ENCODE measurements around the gene SMIM29.
A peak's percentile ranks its signal among the peaks of the same experiment; 100 is the strongest.

Gene SMIM29

DNA sequence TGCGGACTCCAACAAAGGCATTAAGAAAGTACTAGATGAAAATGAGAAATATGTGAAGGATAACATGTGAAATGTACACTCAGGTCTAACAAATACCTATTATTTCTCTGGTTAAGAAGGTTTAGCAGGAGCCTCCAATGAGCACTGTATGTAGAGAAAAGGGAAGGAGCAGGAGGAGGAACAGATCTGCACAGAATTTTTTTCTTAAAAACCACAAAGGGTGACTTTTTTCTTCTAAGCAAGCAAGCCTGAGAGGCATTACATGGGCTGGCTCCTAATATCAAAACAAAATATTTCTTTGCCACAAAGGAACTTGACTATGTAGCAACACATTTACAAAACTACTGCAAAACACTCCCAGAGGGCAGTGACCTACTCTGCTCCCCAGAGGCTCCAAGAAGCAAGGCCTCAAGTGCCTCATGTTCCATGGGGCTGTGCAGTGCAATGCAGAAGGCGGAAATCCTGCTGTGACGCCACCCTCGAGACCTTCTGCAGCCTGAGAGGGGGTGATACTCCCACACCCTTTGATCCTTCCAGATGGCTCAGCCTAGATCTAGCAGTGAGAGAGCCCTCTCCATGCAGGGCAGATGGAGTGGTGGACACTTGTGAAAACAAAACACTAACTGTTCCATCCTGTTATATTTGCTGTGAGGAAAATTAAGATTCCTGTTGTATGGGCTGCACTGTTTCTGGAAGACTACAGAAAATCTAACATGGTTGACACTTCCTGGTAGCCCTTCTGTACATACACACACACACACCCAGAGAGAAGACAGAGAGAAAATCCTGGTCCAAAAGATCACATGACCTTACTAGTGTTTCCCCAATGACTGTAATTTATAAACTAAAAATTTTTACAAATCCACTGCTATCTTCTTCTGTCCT, 36.0 kb upstream of the SMIM29 start:
- peak; percentile 50 for DNase-seq (ENCODE audit: low read depth)
- TF ChIP-seq, protein P1, sequence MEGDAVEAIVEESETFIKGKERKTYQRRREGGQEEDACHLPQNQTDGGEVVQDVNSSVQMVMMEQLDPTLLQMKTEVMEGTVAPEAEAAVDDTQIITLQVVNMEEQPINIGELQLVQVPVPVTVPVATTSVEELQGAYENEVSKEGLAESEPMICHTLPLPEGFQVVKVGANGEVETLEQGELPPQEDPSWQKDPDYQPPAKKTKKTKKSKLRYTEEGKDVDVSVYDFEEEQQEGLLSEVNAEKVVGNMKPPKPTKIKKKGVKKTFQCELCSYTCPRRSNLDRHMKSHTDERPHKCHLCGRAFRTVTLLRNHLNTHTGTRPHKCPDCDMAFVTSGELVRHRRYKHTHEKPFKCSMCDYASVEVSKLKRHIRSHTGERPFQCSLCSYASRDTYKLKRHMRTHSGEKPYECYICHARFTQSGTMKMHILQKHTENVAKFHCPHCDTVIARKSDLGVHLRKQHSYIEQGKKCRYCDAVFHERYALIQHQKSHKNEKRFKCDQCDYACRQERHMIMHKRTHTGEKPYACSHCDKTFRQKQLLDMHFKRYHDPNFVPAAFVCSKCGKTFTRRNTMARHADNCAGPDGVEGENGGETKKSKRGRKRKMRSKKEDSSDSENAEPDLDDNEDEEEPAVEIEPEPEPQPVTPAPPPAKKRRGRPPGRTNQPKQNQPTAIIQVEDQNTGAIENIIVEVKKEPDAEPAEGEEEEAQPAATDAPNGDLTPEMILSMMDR (IDR thresholded peaks at IDR 0.05; ENCODE audit: control insufficient read depth, insufficient read depth, low read depth, low read length, missing control alignments): no peak

DNA sequence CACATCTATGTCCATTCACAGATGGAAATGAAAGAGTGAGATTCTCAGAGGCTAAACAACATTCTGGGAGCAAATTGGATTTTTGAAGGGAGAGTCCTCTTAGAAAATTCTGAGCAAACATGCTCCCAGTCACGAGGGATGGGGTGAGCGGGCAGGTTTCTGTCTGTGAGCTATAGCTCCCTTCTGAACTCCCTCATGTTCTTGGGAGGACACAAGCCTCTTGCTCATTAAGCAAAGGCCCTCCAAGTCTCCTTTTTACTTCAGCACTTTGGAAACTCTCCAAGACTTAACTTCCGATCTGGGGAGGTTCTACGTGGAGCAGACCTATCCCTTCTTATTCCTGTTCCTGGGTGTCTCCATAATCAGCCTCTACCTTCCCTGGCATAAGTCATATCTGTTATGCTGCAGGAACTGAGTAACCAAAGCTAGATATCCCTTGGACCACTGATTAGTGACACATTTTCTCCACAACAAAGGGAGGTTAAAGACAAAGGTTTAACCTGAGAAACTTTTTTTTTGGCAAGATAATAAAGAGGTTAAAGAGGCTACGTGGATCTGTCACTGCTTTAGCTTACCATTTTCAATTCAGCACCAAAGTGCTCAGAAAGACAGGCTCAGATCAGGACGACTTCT, 33.0 kb upstream of the SMIM29 start:
- TF ChIP-seq, protein P1 (IDR thresholded peaks at IDR 0.05; ENCODE audit: control insufficient read depth, insufficient read depth, low read depth, low read length, missing control alignments): no peak
- no peak overlapping the region for H3K4me3 ChIP-seq (ENCODE audit: control insufficient read depth, low read depth, low read length)
- DNase-seq (ENCODE audit: low read depth): no peak

More for the DNA sequence above, 36.0 kb upstream of the SMIM29 start:
- no peak overlapping the region for H3K4me3 ChIP-seq (ENCODE audit: control insufficient read depth, low read depth, low read length)

DNA sequence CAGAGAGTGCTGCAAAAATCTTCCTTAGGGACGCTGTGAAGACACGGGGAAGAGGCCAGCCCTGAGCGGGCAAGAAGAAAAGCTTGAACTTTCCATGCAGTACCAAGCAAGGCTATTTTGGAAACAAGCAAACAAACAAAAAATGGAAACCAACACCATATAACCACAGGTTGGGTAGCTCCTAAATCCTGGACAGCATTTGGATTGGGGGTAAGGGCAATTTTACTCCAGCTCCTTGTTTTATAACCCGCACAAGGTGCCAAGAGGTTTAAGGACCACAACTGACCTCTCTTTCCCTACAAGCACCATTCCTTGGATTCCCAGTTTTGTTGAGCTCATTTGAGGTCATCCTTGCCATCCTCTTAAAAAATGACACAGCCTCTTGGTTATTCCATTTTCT, 31.4 kb upstream of the SMIM29 start:
- DNase-seq (ENCODE audit: low read depth): no peak
- no peak overlapping the region for H3K4me3 ChIP-seq (ENCODE audit: control insufficient read depth, low read depth, low read length)
- TF ChIP-seq, protein P1 (IDR thresholded peaks at IDR 0.05; ENCODE audit: control insufficient read depth, insufficient read depth, low read depth, low read length, missing control alignments): no peak

DNA sequence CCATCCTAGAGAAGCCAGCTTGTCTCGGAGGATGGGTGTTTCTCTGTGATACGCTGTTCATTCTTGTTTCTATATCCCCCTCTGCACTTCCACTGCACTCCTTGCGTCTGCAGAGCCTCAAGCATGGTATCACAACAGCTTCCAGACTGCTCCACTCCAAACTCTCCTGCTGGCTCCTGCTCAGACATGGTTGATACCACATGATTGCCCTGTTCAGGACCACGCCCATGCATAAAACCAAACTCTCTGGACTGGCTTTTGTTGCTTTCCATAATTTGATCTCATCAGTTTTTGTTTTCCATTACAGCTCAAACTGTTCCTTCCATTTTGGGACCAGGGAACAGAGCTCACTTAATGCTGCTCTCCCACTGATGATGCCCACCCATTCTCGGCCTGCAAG, 30.0 kb upstream of the SMIM29 start:
- TF ChIP-seq, protein P1 (IDR thresholded peaks at IDR 0.05; ENCODE audit: control insufficient read depth, insufficient read depth, low read depth, low read length, missing control alignments): no peak
- no peak for DNase-seq (ENCODE audit: low read depth)
- H3K4me3 ChIP-seq (ENCODE audit: control insufficient read depth, low read depth, low read length): no peak overlapping the region

DNA sequence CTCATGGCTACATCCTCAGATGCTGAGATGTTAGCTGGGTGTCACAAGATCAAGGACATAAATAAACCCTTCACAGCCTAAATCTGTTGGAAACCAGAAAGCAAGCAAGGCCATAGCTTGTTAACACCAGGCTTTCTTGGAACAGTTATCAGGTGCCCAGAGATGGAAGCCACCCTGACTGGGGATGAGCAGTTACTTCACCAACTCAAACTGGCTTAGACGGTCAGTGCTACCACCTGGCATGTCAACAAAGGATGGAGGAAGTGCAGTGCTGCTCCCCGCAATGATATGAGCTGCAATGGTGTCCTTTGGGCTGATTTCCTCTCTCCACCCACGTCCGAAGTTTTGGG, 28.9 kb upstream of the SMIM29 start:
- TF ChIP-seq, protein P1 (IDR thresholded peaks at IDR 0.05; ENCODE audit: control insufficient read depth, insufficient read depth, low read depth, low read length, missing control alignments): no peak
- no peak for DNase-seq (ENCODE audit: low read depth)
- H3K4me3 ChIP-seq (ENCODE audit: control insufficient read depth, low read depth, low read length): no peak overlapping the region

DNA sequence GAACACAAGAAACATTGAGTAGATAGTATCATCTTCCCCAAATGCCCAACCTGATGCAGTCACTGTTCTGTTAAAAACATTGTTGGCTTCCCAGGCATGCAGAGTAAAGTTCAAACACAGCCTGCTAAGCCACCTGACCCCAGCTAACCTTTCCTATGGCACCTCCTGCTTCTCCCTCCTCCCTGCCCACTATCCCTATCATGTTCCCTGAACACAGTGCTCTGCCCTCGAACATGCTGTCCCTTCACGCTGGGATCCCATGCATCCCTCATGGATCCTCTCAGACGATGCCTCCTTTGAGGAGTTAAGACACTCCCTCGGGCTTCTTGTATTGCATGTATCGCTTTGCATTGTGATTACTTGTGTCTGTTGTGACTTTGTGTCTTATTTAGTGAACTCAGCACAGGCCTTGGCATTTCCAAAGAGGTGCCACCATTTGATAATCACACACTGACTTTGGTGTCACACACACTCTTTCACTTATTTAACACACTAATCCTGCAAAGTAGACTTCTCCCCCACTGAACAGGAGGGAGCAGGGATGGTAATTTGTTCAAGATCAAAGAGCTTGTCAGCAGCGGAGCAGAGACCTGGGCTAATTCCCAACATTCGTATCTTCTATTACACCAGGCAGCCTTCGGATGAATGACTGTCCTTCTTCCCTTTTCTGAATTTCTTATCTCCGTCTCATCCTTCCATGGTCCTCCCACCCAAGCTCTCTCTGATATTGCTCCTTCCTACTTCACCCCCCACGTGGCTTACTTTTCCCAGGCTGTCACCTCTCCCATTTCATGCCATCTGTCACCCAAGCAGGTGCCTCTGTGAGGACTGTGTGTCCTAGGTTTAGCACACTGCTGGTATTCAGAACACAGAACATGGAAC, 28.3 kb upstream of the SMIM29 start:
- H3K4me3 ChIP-seq (ENCODE audit: control insufficient read depth, low read depth, low read length): no peak overlapping the region
- no peak for DNase-seq (ENCODE audit: low read depth)
- TF ChIP-seq, protein P1 (IDR thresholded peaks at IDR 0.05; ENCODE audit: control insufficient read depth, insufficient read depth, low read depth, low read length, missing control alignments): no peak
